HG02973 (cell line): ENCODE data around the gene CERS3.

ENCODE experiments used
- ATAC-seq: cut with Tn5 transposase; IDR thresholded peaks from one replicate; pipeline ENCODE4 v1.9.1; 2021; ENCODE audit warnings: moderate library complexity; ENCODE audit not compliant: unreplicated experiment

The CERS3 gene

DNA sequence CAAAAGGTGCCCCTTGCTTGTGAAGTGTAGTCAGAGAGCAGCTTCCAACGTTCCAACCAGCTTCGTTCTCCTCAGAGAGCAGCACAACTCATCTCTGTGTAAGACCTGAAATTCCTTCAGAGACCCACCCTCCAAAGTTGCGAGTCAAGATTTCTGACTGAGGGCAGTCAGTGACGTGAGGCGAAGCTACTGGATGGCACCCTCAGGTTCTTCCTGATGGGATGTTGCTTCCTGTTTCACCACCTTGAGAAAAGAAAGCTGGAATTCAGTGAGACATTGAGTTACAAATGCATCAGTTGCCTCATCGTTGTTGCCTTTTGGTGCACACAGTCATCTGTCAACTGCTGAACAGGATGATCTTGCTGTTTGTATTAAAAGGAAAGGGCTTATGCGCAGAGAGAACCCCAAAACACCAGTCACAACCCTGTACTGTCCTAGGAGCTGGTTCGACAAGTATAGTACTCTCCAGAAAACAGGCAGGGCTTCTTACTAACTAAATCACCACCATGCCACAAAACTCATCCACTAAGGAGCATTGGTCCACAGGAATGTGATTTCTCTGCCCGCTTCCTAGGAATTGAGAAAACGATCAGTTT is at the start of gene CERS3:
Gene CERS3, minus strand, starts transcription at position 118 of the 596 bp plus-strand sequence. CDS start 27,101 bp downstream, outside the sequence.
- ATAC-seq = no peak

DNA sequence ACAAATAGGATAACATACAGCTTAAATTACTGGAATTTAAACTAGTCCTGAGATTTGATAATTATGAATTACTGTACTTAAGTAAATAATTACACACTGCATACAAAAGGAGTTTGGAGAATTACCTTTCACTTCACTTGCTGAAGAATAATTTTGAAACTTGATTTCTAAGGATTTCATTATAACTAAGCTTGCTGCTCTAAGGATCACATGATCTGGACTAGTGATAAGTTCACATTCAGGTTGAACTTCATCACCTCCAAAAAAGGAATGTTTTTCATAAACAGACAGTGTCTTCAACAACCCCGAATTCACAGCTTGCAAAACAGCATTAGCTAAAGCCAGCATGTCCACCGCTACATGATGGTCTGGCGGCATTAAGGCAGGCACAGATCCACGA is 44.8 kb upstream of the CERS3 start:
- no peak for ATAC-seq

DNA sequence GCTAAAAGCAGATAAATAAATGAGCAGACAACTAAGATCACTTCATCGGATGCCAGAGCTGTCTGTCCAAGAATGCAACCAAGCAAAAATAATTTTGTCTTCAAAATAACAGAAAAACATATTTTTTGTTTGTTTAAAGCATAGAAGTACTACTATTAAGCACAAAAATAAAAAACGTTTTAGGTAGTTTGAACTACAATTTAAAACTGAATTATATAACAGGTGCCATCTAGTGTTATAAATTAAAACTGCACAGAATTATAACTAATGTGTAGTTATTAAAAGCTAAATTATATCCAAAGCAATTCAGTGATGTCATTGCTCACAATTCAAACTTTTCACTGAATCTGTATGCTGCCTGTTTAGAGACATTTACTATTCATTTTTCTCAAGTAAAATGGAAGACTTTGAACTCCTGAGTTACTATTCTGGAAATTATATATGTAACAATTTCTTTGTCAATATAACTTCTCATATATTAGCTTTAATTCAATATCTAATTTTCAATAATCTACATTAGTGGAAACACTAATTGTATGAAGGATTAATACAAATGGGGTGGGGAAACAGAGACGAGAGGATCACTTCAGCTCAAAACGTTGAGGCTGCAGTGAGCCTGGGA is 43.7 kb upstream of the CERS3 start:
- ATAC-seq = no peak

DNA sequence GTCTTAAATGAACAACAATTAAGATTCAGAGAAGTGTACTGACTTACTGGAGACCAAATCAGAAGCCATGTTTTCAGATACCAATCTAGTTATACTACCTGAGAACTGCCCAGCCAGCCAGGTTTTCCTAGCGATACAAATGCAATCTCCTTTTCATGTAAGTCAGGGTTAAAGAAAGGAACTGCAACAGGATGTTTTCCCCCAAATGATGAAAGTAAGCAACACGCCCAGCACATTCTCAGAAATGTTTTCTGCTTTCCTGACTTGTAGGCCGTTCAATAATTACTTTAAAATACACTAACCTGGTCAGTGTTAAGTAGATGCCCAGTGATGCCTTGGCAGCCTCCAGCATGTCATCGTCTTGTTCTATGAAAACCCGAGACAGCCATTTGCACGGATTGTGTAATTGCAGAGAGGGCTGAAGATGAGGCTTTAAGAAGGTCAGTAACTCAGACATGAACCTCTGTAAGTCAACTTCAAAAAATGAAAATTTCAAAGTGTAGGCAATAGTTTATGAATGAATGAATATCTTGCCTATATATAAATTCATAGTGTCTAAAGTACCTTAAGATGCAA is 42.9 kb upstream of the CERS3 start:
- ATAC-seq = no peak

DNA sequence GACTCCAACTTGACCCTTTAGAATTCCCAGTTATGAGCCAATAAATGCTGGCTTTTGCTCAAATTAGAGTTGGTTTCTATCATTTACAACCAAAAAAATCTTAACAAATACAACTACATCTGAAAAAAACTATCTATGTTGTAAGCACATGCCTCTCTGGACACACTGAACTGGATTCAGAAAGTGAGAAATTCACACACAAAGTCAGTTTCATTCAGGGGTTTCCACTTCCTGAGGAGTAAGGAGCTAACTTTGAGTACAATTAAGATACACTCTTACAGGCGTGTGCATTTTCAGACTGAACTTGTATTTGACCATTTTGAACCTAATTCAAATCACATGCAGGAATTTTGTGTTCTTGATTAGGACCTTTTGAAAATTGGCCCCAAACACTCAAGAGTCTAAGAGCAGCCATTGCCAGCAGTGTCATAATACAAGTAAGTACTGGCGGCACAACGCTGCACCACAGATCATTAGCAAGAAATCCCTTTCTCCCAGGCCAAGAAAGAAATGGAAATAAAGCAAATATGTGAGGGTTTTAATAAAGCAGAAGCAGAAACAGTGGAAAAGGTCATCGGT is 42.1 kb upstream of the CERS3 start:
- ATAC-seq = peak; percentile 84

DNA sequence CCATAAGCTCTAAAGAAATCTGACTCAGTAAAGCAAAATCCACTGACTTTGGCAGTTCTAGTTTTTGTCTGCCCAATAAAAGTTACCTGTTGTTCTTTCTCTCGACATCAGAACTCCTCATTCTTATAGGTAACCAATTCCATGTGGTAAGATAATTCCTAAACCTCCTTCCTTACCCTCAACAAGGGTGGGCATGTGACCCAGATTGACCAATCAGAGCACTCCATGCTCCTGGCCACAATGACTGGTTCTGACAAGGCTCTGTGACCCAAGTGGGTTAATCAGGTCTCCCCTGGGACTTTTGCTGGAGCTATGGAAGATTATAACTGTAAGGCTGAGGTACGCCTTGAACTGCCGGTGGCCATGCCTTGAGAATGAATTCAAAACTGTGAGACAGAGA is 41.5 kb upstream of the CERS3 start:
- ATAC-seq = no peak

DNA sequence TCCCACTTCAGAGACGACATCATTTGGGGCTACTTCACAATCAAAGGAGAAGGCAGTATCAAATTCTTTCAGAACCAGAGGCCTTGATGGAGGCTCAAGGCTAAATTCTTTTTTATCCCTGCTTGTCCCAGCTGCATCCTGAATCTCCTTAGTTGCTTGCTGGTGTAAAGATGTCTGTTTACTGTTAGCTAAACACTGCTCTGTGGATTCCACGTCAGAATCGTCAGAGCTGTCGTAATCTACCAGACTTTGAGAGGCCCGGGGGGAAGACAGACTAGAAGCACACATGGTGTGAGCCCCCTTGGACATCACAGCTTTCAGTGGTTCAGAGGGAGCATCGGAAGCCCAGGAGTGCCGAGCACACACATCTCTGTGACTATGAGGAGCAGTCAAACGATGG is 40.6 kb upstream of the CERS3 start:
- no peak for ATAC-seq

DNA sequence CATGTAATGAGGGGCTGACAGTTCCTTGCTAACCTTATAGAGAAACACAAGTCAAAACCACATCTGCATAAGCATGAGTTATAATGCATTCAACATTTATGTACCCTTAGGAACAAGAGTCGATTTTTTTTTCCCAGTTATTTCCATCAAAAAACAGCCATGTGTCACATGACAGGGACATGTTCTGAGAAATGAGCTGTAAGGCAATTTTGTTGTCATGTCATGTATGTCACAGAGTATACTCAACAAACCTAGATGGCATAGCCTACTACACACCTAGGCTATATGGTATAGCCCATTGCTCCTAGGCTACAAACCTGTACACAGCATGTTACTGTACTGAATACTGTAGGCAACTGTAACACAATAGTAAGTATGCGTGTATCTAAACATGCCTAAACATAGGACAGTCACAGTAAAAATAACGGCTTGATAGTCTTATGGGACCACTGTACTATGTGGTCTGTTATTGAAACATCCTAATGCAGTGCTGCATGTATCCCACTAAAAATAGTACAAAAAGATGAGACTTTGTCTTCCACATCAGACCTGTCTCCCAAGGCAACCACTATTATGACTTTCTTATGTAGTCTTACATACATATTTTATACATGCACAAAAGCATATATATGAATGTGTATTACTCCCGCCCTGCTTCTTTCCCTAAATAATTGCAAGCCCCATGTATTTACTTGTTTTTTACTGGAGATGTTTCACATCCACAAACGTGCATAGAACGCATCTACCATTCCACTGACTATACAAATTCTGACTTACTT is 38.3 kb upstream of the CERS3 start:
- ATAC-seq = no peak

DNA sequence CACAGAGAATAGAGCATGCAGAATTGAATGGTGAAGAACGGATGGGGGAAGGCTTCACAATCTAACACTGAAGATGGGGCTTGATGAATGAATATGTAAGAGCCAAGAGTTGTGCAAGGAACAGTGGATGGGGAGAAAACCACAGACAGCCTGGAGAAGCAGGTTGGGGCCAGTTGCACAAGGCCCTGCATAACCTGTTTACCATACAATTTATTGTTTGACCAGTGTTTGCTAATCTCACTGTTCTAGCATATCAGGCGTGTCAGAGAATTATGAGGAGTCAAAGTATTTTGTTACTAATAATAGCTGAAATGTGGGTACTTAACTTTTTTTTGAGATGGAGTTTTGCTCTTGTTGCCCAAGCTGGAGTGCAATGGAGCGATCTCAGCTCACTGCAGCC is 36.8 kb upstream of the CERS3 start:
- ATAC-seq = no peak

DNA sequence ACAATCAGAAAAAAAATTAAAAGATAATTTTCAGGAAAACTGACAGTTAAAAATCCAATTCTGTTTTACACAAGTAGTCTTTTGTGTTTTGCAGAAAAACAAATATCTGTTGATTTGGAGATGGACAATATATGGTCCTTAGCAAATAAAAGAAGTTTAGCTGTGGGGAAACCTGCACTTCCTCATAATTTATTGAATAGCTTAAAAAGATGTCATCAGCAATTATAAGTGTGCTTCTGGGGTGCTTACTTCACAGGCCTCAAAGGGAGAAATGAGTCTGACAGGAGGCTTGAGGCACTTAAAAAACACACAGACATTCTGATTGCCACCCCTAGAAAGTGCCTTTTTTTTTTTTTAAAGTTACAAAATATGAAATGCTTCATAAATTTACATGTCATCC is 31.6 kb upstream of the CERS3 start:
- no peak for ATAC-seq

DNA sequence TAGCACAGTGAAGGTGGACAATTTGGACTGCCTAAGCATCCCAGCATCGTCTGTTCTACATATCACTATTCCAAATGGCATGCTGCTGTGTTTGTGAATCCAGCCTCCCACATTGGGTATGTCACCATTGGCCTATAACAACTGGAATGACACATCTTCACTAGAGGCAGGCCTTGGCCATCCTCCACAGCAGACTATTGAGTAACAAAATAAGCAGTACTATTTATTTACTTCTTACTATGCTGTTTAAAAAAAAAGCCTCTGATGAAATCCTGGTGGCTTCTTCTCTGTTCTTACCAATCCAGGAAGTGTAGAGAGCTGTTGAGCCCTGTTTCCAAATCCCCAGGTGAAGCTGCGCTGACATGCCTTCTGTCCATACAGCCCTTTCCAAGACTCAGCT is 30.6 kb upstream of the CERS3 start:
- ATAC-seq = no peak

DNA sequence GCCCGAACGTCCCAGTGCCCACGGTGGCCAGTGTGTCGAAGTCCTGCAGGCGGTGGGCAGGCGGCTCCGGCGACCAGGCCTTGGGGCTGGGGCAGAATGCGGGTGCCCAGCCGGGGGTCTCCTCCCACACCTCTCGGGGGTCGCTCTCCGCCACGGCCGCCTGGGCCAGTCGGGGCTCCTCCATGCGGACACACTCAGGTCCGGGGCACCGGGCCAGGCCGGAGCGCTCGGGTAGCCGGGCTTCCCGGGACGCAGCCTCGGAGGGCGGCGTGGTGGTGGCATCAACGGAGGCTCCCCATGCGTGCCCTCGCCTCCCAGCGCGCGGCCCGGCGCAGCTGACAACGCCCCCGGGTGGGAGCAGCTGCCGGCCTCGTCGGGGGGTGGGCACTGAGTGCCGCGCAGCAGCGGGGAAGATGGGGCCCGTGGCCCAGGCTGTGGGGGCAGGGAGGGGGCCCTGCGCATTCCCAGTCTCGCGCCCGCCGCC is 30.1 kb upstream of the CERS3 start:
- ATAC-seq = no peak

DNA sequence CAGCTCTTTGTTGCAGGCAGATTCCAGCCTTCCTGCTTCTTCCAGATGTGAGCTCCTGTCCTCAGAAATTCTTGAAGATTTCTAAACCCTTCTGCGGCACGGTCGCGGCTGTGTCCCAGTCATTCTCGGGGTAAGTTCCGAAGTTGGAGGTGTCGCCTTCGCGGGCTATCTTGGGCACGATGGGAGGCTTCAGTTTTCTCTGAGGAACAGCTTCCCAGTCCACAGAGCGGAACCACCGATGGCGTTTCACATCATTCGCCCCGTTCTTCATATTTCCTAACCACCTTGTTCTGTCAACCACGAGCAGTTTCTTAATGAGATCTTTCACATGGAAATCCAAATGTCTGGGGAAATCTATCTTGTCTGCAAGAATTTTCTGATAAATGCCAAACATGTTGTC is 24.7 kb upstream of the CERS3 start:
- ATAC-seq = no peak

DNA sequence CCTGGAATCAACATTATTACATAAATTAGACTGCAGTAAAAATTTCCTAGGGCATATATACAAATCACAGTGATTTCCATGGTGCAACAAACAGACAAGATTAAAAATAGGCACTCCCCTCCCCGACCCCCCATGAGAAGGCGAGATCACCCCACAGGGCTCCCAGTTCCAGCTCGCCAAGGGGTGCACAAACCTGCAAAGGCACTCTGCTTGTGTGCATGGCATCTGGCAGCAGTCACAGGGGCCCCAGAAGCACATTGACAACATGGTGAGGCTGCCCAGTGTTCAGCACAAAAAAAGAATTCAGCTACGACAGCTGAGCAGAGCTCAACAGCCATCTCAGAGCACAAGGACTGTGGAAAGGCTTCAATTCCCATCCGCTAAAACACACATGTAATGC is 19.2 kb upstream of the CERS3 start:
- no peak for ATAC-seq

DNA sequence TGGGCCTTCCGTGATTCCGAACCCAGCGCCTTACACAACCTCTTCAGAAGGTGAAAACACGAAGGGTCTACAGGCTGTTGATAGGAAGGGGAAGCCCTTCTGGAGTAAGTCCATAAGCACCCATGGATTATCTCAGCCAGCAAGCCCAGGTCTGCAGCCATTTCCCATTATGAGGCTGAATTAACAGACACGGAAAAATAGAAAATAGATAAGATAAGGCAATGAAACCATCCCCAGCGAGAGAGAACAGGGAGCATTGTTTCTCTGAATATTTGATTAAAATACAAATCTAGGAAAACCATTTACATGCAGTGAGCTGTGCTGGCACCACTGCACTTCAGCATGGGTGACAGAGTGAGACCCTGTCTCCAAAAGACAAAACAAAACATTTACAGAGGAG is 16.2 kb upstream of the CERS3 start:
- ATAC-seq = no peak

DNA sequence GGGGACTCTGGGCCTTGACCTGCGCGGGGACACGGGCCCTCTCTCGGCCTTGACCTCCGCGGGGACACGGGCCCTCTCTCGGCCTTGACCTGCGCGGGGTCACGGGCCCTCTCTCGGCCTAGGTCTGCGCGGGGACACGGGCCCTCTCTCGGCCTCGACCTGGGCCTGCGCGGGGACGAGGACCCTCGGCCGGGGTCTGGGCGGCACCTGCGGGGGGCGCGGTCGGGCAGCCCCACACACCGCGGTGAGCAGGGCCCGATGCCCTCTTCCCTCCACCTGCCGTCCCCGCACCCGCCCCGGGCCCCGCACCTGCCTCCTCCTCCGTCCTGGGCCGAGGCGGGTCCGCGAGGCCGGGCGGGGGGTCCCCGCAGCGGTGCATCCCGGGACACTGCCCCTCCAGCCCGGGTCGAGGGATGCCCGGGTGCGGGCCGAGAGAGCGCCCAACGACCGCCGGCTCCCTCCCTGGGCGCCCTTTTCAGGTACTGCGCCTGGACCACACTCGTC is 15.6 kb upstream of the CERS3 start:
- no peak for ATAC-seq

DNA sequence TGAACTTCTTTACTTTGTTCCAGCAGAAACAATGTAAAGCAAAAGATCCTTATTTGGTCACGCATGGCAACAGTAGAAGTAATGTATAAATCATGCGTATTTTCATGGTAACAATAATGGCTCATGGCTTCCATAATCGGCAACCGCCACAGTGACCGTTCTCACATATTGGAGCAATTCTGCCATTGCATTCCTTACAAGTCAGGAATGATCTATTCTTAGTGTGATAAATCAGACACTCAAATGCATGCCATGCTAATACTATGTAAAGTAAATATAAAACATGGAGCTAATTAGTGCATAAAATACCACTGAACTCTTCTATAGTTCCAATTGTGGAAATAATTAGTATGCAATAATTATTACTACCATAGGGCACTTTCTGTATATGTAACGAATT is 13.5 kb upstream of the CERS3 start:
- no peak for ATAC-seq

DNA sequence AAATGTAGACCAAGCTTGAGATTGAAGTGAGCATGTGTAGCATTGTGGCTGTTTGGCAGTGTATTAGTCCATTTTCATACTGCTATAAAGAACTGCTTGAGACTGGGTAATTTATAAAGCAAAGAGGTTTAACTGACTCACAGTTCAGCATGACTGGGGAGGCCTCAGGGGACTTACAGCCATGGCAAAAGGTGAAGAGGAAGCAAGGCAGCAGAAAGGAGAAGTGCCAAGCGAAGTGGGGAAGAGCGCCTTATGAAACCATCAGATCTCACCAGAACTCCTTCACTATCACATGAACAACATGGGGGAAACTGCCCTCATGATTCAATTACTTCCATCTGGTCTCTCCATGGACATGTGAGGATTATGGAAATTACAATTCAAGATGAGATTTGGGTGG is 8.6 kb upstream of the CERS3 start:
- ATAC-seq = peak; percentile 56

DNA sequence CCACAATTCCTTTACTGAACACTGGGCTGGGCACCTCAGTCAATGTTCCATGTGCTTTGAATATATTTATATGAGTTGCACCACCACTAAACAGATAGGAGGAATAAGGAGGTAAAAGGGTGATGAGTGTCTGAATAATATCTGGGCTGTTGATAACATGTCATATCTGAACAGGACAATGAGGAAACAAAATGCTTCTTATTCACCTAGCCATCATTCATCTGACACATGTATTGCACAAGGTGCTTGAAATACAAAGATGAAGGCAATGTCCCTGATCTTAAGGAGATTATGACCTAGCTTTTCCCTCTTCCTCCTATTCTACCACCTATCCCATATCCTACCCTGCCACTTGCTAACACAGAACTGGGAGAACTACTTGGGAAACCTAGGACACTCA is 8.0 kb upstream of the CERS3 start:
- ATAC-seq = no peak

DNA sequence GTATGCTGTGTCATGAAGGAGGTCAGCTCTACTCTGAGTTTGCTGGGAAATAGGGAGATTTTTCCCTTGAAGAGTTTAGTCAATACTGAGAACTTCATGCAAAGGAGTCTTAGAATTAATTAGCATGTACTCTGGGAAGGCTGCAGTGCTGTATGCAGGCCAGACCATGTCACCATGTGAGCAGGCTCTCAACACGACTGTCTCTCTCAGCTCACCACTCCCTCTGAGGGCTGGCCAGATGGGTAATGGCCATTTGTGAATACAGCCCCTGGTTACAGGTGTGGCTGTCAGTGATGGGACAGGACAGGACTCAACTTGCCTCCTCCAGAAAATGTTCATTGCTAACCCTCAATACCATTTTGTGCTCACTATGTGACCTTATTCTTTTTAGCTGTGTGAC is 5.1 kb upstream of the CERS3 start:
- no peak for ATAC-seq

DNA sequence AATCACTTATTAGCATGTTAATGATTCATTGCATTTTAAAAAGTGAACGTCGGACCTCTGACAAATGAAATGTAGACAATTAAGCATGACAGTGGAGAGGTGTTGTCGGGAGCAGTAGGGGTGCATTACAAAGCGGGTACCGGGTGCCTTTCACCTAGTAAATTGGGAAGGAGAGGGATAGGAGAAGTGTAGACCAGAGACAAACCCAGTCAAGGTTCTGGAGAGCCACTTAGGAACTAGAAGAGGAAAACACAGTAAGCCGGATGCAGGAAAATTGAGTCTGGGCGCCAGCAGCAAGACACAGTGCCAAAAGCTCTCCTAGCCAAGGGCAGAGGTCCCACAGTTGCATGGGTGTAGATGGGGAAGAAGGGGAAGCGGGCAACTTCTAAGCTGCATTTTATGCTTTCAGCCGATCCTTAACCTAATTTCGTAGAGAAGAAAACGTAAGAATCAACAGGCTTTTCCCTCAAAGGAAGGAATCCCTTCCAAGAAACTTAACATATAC is 3.1 kb upstream of the CERS3 start:
- no peak for ATAC-seq
